Measurements from ENCODE around the gene ME3. TPM values are rescaled to one million over a fixed set of nuclear protein-coding genes. Genes with fewer than 3 reads are reported as not detected.
"Not testable (repeated sequence)": the region's sequence is repeated elsewhere in the genome, so short reads cannot be mapped to it uniquely, and the experiment has no call there.

ME3 gene
- total RNA-seq, 5 donors from 2014 or later (not counting 1 experiment from before 2014, with no cell fraction given), result 2.2 to 5.0 (median 4.3) TPM

DNA sequence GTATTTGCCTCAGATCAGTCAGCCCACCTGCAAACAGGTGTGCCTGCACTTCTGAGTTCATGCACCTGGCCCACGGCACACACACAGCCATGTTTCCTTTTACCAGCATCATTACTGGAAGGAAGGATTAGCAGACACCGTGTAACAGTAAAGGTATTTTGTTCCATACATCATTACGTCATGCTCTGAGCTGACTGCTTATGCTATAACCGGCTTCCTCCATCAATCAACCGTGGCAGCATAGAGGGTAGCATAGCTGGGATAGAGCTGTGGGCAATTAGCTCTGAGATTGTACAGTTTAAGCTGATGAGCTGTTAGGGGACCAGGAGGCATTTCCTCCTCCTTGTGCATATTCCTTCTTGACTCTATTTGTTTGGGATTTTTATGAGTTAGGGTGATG, 102.4 kb downstream of the ME3 start:
- Mint-ChIP-seq H3K27ac (no peak overlapping the region), H3K4me1 (no peaks in the 10 kb centered on the region), H3K9me3 (no peaks in the 10 kb centered on the region), H3K4me3 (no peak overlapping the region), H3K27me3 (no peaks in the 10 kb centered on the region), H3K36me3 (no peaks in the 10 kb centered on the region)
- Histone ChIP-seq H3K27ac (ENCODE audit: low read length) (no peak overlapping the region), H3K4me3 (ENCODE audit: control insufficient read depth in 1 of 2, extremely low read depth in 1 of 2, low read length in 1 of 2) (no peak overlapping the region), H3K36me3 (ENCODE audit: control insufficient read depth in 2 of 2, extremely low read depth in 1 of 2, insufficient read depth in 1 of 2, low read length in 1 of 2) (no peaks in the 10 kb centered on the region), H3K4me1 (ENCODE audit: control insufficient read depth in 1 of 2, extremely low read depth in 1 of 2, insufficient read depth in 2 of 2, low read length in 2 of 2) (no peaks in the 10 kb centered on the region), H3K27me3 (replicated peaks in 1 of 2; ENCODE audit: control insufficient read depth in 2 of 2, extremely low read depth in 1 of 2, insufficient read depth in 2 of 2, low read length in 1 of 2) (no peaks in the 10 kb centered on the region), H3K9me3 (no peaks in the 10 kb centered on the region)
- ATAC-seq (replicated peaks in 1 of 4) (no peak), DNase-seq (no peak)
- POLR2A ChIA-PET, result no interaction called here
- CTCF ChIA-PET, result no interaction called here
- WGBS (ENCODE audit: insufficient coverage), result no CpG with 5 or more reads among the region's 5 CpGs

DNA sequence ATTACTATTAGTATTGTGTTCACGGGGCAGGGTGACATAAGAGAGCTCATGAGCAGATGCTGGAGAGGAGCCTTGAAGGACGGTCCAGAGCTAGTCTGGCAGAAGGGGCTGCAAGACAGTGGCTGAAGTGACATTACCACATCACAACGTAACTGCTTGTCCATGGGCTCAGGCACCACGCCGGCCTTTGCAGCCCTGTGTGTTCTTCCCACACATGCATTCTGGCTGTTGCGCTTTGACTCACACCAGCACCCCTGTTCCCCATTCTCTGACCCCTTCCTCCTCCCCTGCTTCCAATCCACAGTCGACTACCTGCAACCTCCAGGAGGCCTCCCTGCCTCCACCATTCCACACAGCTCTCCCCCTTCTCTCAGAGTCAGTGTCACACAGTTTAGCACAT, 103.3 kb downstream of the ME3 start:
- H3K9me3 Mint-ChIP-seq, result no peaks in the 10 kb centered on the region
- no peaks in the 10 kb centered on the region for H3K36me3 Mint-ChIP-seq
- no peaks in the 10 kb centered on the region for H3K4me1 Mint-ChIP-seq
- Histone ChIP-seq H3K4me3 (ENCODE audit: control insufficient read depth in 1 of 2, extremely low read depth in 1 of 2, low read length in 1 of 2) (no peak overlapping the region), H3K4me1 (ENCODE audit: control insufficient read depth in 1 of 2, extremely low read depth in 1 of 2, insufficient read depth in 2 of 2, low read length in 2 of 2) (no peaks in the 10 kb centered on the region), H3K36me3 (ENCODE audit: control insufficient read depth in 2 of 2, extremely low read depth in 1 of 2, insufficient read depth in 1 of 2, low read length in 1 of 2) (no peaks in the 10 kb centered on the region), H3K27ac (ENCODE audit: low read length) (no peak overlapping the region), H3K9me3 (no peaks in the 10 kb centered on the region), H3K27me3 (replicated peaks in 1 of 2; ENCODE audit: control insufficient read depth in 2 of 2, extremely low read depth in 1 of 2, insufficient read depth in 2 of 2, low read length in 1 of 2) (no peaks in the 10 kb centered on the region)
- 83% methylated on average over 5 of the region's 7 CpGs for WGBS (ENCODE audit: insufficient coverage)
- H3K4me3 Mint-ChIP-seq, result no peak overlapping the region
- no peak overlapping the region for H3K27ac Mint-ChIP-seq
- no peak for DNase-seq
- POLR2A ChIA-PET, result no interaction called here
- CTCF ChIA-PET, result no interaction called here
- no peak for ATAC-seq (replicated peaks in 1 of 4)
- no peaks in the 10 kb centered on the region for H3K27me3 Mint-ChIP-seq

DNA sequence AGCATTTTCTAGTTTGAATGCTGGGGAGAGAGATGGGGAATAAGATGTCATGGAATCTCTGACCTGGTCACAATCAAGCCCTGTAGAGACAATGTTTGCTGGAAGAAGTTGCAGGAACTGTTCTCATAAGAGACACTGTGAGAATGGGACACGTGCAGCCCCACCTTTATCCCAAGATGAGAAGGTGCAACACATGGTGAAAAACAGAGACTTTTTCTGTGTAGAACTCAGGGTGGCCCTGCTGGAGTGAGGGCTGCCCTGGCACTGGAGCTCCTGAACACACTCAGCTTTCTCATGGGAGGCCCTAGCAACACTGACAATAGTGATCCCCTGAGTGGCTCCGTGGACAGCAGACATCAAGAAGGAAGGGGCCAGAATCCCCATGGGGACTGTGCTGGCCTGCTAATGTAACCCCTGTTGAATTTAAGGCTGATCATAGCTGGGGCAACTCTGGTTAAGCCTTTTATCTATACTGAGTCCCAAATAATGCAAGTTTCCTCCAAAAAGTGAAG, 106.6 kb downstream of the ME3 start:
- Histone ChIP-seq H3K4me1 (ENCODE audit: control insufficient read depth in 1 of 2, extremely low read depth in 1 of 2, insufficient read depth in 2 of 2, low read length in 2 of 2) (no peaks in the 10 kb centered on the region), H3K9me3 (no peaks in the 10 kb centered on the region), H3K4me3 (ENCODE audit: control insufficient read depth in 1 of 2, extremely low read depth in 1 of 2, low read length in 1 of 2) (no peak overlapping the region), H3K27me3 (replicated peaks in 1 of 2; ENCODE audit: control insufficient read depth in 2 of 2, extremely low read depth in 1 of 2, insufficient read depth in 2 of 2, low read length in 1 of 2) (no peaks in the 10 kb centered on the region), H3K36me3 (ENCODE audit: control insufficient read depth in 2 of 2, extremely low read depth in 1 of 2, insufficient read depth in 1 of 2, low read length in 1 of 2) (no peaks in the 10 kb centered on the region), H3K27ac (ENCODE audit: low read length) (no peak overlapping the region)
- no peak for DNase-seq
- H3K36me3 Mint-ChIP-seq, result no peaks in the 10 kb centered on the region
- H3K9me3 Mint-ChIP-seq, result peaks cover 6 to 15% (median 7%) of the 10 kb centered on the region in 3 donors
- H3K27ac Mint-ChIP-seq, result no peak overlapping the region
- ChIA-PET CTCF (no interaction called here), POLR2A (no interaction called here)
- no peaks in the 10 kb centered on the region for H3K4me1 Mint-ChIP-seq
- 81% methylated on average over 2 of the region's 2 CpGs for WGBS (ENCODE audit: insufficient coverage)
- no peaks in the 10 kb centered on the region for H3K27me3 Mint-ChIP-seq
- no peak overlapping the region for H3K4me3 Mint-ChIP-seq
- ATAC-seq (replicated peaks in 1 of 4), result no peak

DNA sequence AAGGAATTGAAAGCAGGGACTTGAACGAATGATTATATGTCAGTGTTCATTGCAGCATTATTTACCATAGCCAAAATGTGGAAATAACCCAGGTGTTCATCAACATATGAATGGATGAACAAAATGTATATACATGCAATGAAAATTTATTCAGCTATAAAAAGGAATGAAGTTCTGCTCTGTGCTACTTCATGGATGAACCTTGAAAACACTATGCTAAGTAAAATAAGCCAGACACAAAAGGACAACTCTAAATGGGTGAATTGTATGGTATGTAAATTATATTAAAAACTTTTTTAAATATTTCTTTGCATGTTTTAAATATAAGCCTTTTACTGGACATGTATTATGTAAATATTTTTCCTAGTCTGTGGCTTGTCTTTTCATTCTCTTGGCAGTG, 107.0 kb downstream of the ME3 start:
- WGBS (ENCODE audit: insufficient coverage), result no CpG with 5 or more reads among the region's 1 CpG
- Histone ChIP-seq H3K36me3 (ENCODE audit: control insufficient read depth in 2 of 2, extremely low read depth in 1 of 2, insufficient read depth in 1 of 2, low read length in 1 of 2) (no peaks in the 10 kb centered on the region), H3K27ac (ENCODE audit: low read length) (no peak overlapping the region), H3K9me3 (no peaks in the 10 kb centered on the region), H3K4me3 (ENCODE audit: control insufficient read depth in 1 of 2, extremely low read depth in 1 of 2, low read length in 1 of 2) (no peak overlapping the region), H3K27me3 (replicated peaks in 1 of 2; ENCODE audit: control insufficient read depth in 2 of 2, extremely low read depth in 1 of 2, insufficient read depth in 2 of 2, low read length in 1 of 2) (no peaks in the 10 kb centered on the region), H3K4me1 (ENCODE audit: control insufficient read depth in 1 of 2, extremely low read depth in 1 of 2, insufficient read depth in 2 of 2, low read length in 2 of 2) (no peaks in the 10 kb centered on the region)
- no peaks in the 10 kb centered on the region for H3K27me3 Mint-ChIP-seq
- H3K36me3 Mint-ChIP-seq, result no peaks in the 10 kb centered on the region
- ATAC-seq (replicated peaks in 1 of 4) (no peak), DNase-seq (no peak)
- H3K4me1 Mint-ChIP-seq, result no peaks in the 10 kb centered on the region
- ChIA-PET CTCF (no interaction called here), POLR2A (no interaction called here)
- H3K9me3 Mint-ChIP-seq, result peaks cover 6 to 15% (median 7%) of the 10 kb centered on the region in 3 donors
- H3K4me3 Mint-ChIP-seq, result no peak overlapping the region
- no peak overlapping the region for H3K27ac Mint-ChIP-seq

DNA sequence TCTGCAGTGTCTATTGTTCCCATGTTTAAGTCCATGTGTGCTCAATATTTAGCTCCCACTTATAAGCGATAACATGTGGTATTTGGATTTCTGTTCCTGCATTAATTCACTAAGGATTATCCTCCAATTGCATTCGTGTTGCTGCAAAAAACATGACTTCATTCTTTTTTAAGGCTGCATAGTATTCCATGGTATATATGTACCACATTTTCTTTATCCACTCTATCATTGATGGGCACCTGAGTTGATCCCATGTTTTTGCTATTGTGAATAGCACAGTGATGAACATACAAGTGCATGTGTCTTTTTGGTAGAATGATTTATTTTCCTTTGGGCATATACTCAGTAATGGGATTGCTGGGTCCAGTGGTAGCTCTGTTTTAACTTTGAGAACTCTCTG, 109.6 kb downstream of the ME3 start:
- H3K36me3 Mint-ChIP-seq; POLR2A ChIA-PET; H3K27ac ChIP-seq (ENCODE audit: low read length); H3K36me3 ChIP-seq (ENCODE audit: control insufficient read depth in 2 of 2, extremely low read depth in 1 of 2, insufficient read depth in 1 of 2, low read length in 1 of 2); H3K4me1 Mint-ChIP-seq; H3K4me1 ChIP-seq (ENCODE audit: control insufficient read depth in 1 of 2, extremely low read depth in 1 of 2, insufficient read depth in 2 of 2, low read length in 2 of 2); ATAC-seq (replicated peaks in 1 of 4); DNase-seq; H3K27me3 Mint-ChIP-seq; H3K9me3 ChIP-seq; H3K4me3 Mint-ChIP-seq; H3K27me3 ChIP-seq (replicated peaks in 1 of 2; ENCODE audit: control insufficient read depth in 2 of 2, extremely low read depth in 1 of 2, insufficient read depth in 2 of 2, low read length in 1 of 2); H3K27ac Mint-ChIP-seq; H3K4me3 ChIP-seq (ENCODE audit: control insufficient read depth in 1 of 2, extremely low read depth in 1 of 2, low read length in 1 of 2): not testable (repeated sequence)
- H3K9me3 Mint-ChIP-seq, result peaks cover 6 to 18% (median 7%) of the 10 kb centered on the region in 3 donors
- WGBS (ENCODE audit: insufficient coverage), result no CpG with 5 or more reads among the region's 2 CpGs
- CTCF ChIA-PET, result interaction anchor here in 1 of 2 donors (0.6 kb wide), 1 partner anchor 434 kb away, joined by 3 read pairs; no protein-coding TSS in a partner anchor

DNA sequence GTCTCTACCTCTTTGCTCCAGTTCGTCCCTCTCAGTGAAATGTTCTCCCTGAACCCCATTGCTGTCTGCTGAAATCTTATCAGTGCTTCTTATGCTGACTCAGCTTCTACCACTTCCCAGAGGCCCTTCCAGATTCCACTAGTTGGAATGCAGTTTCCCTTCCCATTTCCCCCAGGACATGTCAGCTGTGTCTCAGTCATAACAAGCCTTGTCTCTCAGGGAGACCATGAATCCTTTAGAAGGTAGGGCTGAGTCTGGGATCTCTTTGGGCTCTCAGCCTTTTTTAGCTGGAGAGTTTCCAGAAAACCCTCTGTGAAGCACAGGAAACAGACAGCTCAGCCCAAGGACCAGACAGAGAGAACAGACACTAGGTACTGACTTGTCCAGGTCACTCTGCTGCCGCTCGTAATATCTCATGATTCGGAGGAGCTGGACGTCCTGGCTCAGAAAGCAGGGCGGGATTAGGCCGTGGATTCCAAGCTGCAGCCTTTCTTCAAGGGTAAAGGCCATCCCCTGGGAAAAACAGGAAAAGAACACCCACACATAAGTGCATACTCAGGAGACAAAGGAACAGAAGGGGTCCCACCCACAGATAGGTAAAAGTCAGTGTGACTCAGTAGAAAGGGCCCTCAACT, 113.0 kb downstream of the ME3 start:
- Mint-ChIP-seq H3K9me3 (peaks cover 6 to 18% (median 7%) of the 10 kb centered on the region in 3 donors), H3K4me1 (no peaks in the 10 kb centered on the region), H3K4me3 (no peak overlapping the region), H3K27me3 (no peaks in the 10 kb centered on the region), H3K27ac (no peak overlapping the region), H3K36me3 (no peaks in the 10 kb centered on the region)
- 54% methylated on average over 1 of the region's 7 CpGs for WGBS (ENCODE audit: insufficient coverage)
- ATAC-seq (replicated peaks in 1 of 4), result no peak
- Histone ChIP-seq H3K27ac (ENCODE audit: low read length) (no peak overlapping the region), H3K36me3 (ENCODE audit: control insufficient read depth in 2 of 2, extremely low read depth in 1 of 2, insufficient read depth in 1 of 2, low read length in 1 of 2) (no peaks in the 10 kb centered on the region), H3K4me3 (ENCODE audit: control insufficient read depth in 1 of 2, extremely low read depth in 1 of 2, low read length in 1 of 2) (no peak overlapping the region), H3K27me3 (replicated peaks in 1 of 2; ENCODE audit: control insufficient read depth in 2 of 2, extremely low read depth in 1 of 2, insufficient read depth in 2 of 2, low read length in 1 of 2) (no peaks in the 10 kb centered on the region), H3K4me1 (ENCODE audit: control insufficient read depth in 1 of 2, extremely low read depth in 1 of 2, insufficient read depth in 2 of 2, low read length in 2 of 2) (no peaks in the 10 kb centered on the region), H3K9me3 (no peaks in the 10 kb centered on the region)
- ChIA-PET POLR2A (no interaction called here), CTCF (no interaction called here)
- DNase-seq, result no peak

DNA sequence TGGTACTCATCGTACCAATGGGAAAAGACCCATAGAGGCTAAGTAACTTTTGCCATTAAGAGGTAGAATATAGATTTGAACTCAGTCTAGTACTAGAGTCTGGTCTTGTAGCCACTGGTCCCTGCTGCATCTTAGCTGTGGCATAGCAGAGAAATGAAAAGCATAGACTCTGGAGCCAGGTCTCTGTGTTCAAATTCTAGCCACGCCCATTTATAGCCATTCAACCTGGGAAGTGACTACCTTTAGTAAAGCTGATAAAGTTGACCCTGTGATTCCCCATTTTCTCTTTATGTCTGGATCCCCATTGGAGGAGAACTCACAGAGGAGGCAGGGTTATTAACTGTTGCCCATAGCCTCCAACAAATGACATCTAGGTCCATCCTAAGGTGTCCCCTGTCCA, 113.6 kb downstream of the ME3 start:
- H3K4me3 Mint-ChIP-seq, result no peak overlapping the region
- CTCF ChIA-PET, result no interaction called here
- H3K9me3 ChIP-seq, result no peaks in the 10 kb centered on the region
- H3K36me3 ChIP-seq (ENCODE audit: control insufficient read depth in 2 of 2, extremely low read depth in 1 of 2, insufficient read depth in 1 of 2, low read length in 1 of 2), result no peaks in the 10 kb centered on the region
- POLR2A ChIA-PET, result no interaction called here
- H3K27me3 ChIP-seq (replicated peaks in 1 of 2; ENCODE audit: control insufficient read depth in 2 of 2, extremely low read depth in 1 of 2, insufficient read depth in 2 of 2, low read length in 1 of 2), result no peaks in the 10 kb centered on the region
- no peaks in the 10 kb centered on the region for H3K4me1 ChIP-seq (ENCODE audit: control insufficient read depth in 1 of 2, extremely low read depth in 1 of 2, insufficient read depth in 2 of 2, low read length in 2 of 2)
- H3K27ac Mint-ChIP-seq, result no peak overlapping the region
- no peak overlapping the region for H3K27ac ChIP-seq (ENCODE audit: low read length)
- ATAC-seq (replicated peaks in 1 of 4), result no peak
- no peaks in the 10 kb centered on the region for H3K36me3 Mint-ChIP-seq
- no peak overlapping the region for H3K4me3 ChIP-seq (ENCODE audit: control insufficient read depth in 1 of 2, extremely low read depth in 1 of 2, low read length in 1 of 2)
- H3K27me3 Mint-ChIP-seq, result no peaks in the 10 kb centered on the region
- WGBS (ENCODE audit: insufficient coverage), result no CpG with 5 or more reads among the region's 2 CpGs
- no peak for DNase-seq
- H3K4me1 Mint-ChIP-seq, result no peaks in the 10 kb centered on the region
- H3K9me3 Mint-ChIP-seq, result peaks cover 6 to 18% (median 7%) of the 10 kb centered on the region in 3 donors

Data from T-cell (primary cell).